Effector CD8-positive, alpha-beta T cell (primary cell): Measurements from ENCODE around the gene DNAL4.
"Not testable (repeated sequence)": the region's sequence is repeated elsewhere in the genome, so short reads cannot be mapped to it uniquely, and the experiment has no call there.

Source experiments
- DNase-seq: peaks from one replicate; lab custom pipeline; 2025; lab: John Stamatoyannopoulos, UW

Gene DNAL4

DNA sequence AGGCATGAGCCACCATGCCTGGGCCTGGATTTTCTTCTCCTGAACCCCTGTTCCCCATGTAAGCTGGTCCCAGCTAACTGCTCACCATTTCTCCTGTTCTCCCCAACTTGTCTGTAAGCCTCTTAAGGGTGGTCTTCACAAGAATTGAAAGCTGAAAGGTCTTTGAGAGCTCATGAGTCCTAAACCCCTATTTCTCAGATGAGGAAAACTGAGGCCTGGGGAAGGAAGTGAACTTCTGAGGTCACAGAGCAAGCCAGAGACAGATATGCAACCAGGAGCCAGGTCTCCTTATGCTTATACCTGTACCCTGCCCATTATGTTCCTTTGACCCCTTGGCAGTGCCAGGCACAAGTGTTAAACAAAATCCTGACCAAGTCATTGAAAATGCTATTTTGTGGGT lies 33.6 kb upstream of the DNAL4 start:
- DNase-seq: no peak

DNA sequence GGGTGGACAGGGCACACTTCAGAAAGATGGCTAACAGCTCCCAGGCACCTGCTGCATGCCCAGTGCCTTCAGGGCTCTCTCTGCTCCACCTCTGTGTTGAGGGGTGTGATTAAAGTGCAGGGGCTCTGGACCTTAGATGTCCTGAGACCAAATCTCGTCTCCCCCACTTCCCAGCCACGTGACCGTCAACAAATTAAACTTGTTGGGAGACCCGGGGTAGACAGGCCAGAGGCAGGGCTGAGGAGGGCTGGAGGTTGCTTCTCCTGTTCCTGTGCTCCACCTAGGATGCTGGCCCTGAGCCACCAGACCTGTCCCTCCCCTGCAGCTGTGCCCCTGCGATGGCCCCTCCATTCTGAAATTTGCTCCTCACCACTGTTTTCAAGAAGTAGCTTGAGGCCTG lies 32.9 kb upstream of the DNAL4 start:
- DNase-seq: no peak

- no peak for DNase-seq
Measured at GRCh38 chr22:38826386-38826785, 32.4 kb upstream of the DNAL4 start.

- DNase-seq: no peak
Measured at GRCh38 chr22:38824585-38824984, 30.6 kb upstream of the DNAL4 start.

DNA sequence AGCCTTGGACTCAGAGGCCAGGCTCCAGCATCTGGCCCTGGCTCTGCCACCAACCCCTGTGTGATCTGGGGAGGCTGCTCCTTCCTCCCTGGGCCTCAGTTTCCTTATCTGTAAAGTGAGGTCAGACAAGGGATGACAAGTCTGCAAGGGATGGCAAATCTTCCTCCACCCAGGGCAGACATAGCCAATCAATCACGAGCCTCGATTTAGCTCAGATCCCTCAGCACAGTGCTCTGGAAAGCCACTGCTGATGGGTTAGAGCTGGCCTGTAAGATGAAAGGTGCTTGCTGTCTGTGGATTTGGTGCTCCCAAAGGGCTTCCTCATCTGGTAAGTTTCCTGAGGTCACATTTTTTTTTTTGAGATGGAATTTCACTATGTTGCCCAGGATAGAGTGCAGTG lies 29.7 kb upstream of the DNAL4 start:
- no peak for DNase-seq

- no peak for DNase-seq
Measured at GRCh38 chr22:38823076-38823475, 29.1 kb upstream of the DNAL4 start.

DNA sequence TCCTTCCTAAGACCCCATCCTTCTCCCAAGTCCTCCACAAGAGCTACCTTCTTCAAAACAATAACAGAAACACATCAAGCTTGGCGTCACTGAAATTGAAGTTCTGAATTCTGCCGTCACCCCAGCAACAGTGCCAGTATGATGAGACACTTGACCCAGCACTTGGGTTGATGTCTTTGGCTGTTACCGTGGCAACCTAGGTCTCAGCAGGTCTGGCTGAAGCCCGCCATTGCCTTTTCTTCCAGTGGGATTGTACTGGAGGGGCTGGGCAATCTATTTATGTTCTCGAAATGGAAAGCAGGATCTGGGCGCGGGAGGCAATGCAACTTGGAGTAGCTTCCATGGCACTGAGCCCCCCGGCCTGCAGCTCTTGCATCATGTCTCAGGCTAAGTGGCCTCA lies 26.1 kb upstream of the DNAL4 start:
- no peak for DNase-seq

- no peak for DNase-seq
Measured at GRCh38 chr22:38819387-38819940, 25.5 kb upstream of the DNAL4 start.

DNA sequence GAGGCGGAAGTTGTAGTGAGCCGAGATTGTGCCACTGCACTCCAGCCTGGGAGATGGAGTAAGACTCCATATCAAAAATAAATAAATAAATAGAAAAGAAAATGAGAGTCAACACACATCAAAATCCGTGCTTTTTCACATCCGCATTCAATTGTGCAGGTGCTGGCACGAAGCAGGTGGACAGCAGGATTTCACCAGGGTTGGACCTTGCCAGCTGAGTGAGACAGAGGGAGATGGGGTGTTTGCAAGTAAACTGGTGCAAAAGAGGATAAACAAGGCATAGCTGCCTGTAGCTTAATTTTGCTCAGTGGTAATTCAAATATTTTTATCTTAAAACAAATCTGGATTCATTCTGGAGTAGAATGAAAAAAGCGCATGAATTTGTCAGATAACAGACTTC lies 23.3 kb upstream of the DNAL4 start:
- no peak for DNase-seq

- DNase-seq: no peak
Measured at GRCh38 chr22:38815842-38816241, 21.9 kb upstream of the DNAL4 start.

GRCh38 chr22:38811241-38811640 lies 17.3 kb upstream of the DNAL4 start:
- no peak for DNase-seq

- DNase-seq: not testable (repeated sequence)
Measured at GRCh38 chr22:38805041-38805593, 11.2 kb upstream of the DNAL4 start.

DNA sequence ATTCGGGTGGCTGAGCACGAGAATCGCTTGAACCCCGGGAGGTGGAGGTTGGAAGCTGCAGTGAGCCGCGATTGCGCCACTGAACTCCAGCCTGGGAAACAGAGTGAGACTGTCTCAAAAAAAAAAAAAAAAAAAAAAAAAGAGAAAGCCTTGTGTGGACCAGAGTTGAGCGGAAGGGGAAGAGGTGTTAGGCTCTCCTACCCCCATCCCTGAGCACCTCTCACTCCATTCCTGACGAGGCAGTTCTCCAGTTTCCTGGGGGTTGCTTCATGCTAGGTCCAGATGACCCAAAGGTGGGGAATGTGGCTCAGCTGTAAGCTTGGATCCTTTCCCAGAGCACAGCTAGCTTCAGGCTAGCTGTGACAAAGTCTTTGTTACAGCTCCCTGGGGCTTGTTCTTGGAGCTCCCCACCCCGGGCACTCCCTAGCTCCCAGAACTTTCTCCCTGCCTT lies 8.8 kb upstream of the DNAL4 start:
- DNase-seq: no peak

GRCh38 chr22:38799265-38800002 lies 5.5 kb upstream of the DNAL4 start:
- no peak for DNase-seq

- no peak for DNase-seq
Measured at GRCh38 chr22:38798496-38798895, 4.6 kb upstream of the DNAL4 start.

DNA sequence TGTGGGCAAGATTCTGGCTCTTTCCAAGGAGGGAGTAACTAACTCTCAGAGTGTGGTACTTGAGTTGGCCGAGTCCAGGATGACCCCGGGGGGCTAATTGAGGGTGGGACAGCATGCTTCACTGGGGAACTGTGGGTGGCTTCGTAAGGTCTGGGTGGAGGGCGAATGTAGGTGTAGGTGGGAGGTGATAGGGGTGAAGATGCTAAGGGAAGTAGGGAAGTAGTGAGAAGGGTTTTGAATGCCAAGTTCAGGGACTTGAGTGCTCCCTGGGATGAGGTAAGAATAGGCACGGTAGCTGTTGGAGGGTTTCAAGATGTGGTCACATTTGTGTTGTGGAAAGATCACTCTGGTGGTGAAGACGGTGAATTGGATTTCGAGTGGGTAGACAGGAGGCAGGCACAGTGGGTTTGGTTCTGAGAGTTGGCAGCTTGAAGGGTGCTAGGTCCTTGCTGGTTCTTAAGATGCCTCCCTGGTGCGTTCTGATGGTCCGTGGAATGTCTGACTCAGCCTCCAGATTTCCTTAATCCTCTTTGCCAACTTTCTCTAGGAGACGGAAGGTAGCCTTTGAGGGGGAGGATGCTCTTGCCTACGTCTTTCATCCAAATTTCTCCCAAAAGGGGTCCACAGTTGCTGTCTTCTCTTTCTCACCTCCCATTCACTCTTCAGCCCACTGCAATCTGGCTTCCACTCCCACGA lies 2.5 kb upstream of the DNAL4 start:
- no peak for DNase-seq

DNA sequence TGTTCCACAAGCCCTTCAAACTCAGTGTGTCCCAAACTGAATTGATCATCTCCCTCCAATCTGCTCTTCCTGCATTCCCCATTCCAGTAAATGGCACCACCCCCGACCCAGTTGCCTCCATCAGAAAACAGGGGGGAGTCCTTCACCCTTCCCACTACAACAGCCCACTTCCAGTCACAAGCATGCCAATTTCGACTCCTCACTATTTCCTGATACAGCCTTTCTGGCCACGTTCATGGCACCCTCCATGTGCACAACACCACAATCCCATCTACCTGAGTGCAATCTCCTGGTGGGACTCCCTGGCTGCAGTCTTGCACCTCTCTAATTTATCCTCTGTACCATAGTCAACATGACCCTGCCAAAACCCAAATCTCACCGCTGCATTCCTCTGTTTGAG lies 1.6 kb upstream of the DNAL4 start:
- DNase-seq: no peak

DNA sequence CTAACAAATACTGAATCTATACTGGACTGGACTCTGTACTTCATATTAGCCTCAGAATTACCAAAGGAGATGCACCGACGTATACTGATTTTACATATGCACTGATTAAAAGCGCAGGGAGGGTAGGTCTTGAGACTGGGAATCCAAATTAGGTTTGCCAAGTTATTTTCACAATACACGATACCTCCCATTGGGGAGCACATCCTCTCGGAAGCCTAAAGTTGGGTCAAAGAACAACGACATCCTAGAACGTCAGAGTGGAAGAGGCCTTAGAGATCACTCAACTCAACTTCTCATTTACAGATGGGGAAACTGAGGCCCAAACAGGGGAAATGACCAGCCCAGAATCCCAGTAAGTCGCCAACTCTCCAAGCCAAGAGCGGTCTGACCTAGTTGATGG lies 626 bp downstream of the DNAL4 start:
- DNase-seq: no peak

DNA sequence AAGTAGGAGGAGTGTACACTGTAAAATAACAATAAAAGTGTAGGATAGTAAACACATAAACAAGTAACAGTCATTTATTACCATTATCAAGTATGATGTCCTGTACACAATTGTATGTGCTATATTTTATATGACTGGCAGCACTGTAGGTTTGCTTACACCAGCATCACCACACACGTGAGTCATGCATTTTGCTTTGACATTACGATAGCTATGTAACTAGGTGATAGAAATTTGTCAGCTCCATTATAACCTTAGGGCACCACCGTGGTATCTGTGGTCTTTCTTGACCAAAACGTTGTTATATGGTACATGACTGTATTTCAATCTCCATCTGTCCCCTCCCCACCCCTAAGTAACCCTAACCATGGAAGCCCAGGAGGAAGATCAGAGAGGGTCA lies 1.1 kb downstream of the DNAL4 start:
- no peak for DNase-seq

- DNase-seq: no peak
Measured at GRCh38 chr22:38789606-38790005, 4.3 kb downstream of the DNAL4 start.

GRCh38 chr22:38788846-38789245 lies 5.1 kb downstream of the DNAL4 start:
- no peak for DNase-seq

GRCh38 chr22:38788021-38788816 lies 5.7 kb downstream of the DNAL4 start:
- no peak for DNase-seq
